GM12872 (cell line): ENCODE results near the gene ANXA4.
A peak's percentile ranks its signal among the peaks of the same experiment; 100 is the strongest.

Experiments used
- TF ChIP-seq, protein P1 (sequence below): IDR thresholded peaks from 3 replicates; pipeline ENCODE4 v1.5.1; 2011; ENCODE audit warnings: low read depth, mild to moderate bottlenecking, low read length, moderate library complexity; ENCODE audit not compliant: insufficient read depth

Gene ANXA4

DNA sequence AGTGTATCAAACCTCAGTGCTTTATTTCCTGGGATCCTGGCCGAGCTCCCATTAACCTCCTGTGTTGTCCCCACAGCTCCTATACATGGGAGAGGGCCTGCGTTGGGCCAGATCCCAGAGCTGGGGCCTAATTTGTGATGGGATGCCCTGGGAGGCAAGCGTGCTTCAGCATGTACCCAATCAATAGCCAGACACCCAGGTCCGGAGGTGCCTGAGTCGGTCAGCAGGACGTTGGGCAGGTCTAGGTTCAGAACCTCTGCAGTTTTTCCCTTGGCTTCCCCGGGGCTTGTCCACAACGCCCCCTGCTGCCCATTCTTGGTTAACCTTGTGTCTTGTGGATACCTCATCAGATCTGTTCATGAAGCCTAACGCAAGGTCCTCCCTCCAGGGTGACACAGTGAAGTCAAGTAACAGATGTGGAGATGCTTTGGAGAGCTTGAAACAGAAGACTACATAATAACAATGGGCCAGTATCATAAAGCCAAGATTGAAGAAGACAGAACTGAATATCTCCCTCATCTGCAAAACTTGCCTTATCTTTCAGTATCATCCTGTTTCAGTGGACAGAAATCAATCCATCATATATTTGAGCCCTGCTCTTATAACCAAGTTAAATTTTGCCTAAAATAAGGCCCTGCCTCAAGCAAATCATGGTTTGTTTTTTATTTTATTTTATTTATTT is 27.3 kb upstream of the ANXA4 start:
- TF ChIP-seq, protein P1, sequence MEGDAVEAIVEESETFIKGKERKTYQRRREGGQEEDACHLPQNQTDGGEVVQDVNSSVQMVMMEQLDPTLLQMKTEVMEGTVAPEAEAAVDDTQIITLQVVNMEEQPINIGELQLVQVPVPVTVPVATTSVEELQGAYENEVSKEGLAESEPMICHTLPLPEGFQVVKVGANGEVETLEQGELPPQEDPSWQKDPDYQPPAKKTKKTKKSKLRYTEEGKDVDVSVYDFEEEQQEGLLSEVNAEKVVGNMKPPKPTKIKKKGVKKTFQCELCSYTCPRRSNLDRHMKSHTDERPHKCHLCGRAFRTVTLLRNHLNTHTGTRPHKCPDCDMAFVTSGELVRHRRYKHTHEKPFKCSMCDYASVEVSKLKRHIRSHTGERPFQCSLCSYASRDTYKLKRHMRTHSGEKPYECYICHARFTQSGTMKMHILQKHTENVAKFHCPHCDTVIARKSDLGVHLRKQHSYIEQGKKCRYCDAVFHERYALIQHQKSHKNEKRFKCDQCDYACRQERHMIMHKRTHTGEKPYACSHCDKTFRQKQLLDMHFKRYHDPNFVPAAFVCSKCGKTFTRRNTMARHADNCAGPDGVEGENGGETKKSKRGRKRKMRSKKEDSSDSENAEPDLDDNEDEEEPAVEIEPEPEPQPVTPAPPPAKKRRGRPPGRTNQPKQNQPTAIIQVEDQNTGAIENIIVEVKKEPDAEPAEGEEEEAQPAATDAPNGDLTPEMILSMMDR = peak; percentile 80

DNA sequence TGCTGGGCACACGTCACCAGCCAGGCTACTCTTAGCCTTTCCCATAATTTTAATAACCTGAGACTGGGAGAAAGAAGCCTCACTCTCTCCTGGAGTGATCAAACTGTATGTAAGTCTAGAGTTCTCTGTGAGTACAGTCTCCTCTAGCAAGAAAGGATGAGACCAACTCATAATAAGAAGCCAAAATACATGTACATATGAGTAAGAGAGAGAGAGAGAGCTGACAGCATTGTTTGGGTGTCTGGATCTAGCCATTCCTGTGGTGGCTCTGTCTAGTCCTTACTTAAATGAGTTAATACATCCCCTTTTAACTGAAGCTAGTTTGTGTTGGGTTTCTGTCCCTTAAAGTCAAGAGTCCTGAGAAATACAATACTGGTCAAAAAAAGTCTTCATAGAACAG is 26.0 kb upstream of the ANXA4 start:
- TF ChIP-seq, protein P1 = no peak

DNA sequence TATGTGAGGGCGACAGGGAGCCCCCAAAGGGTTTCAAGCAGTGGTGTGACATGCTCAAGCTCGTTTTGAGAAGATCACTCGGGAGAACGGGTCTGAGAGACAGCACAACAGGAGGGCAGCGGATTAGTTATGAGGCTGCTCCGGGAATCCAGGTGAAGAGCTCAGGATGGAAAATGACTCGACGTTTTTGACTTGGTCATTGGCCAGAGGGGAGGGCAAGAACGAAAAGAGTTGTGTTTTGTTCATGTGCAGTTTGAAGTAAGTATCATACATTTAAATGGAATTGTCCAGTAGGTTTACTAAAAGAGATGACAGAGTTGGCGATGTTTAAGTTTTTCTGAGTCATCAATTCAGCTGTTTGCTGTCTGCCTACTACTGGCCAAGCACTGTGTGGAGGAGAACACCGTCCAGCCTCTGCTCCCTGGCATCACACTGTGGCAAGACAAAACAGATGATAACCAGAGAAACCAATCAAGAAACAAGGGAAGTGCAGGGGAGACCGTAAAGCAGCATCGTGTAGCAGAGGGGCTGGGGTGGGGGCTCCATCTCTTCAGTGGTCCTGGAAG is 25.3 kb upstream of the ANXA4 start:
- TF ChIP-seq, protein P1 = no peak

DNA sequence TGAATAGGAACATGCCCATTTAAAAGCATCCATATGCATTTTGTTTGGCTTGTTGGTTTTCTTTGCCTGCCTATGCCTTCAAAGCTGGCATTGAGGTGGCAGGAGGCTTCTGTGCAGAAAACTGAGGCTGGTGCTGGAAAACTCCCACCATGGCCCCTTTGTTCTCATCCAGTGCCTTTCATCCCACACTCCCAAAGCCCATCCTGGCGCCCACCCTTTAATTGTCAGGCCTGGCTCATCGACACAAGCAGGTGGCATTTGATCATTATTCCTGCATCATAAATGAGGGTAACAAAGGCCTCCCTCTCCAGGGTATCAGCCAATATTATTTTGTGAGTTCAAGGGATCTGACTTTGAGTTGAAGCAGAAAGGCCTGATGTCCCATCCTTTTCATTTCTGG is 24.7 kb upstream of the ANXA4 start:
- TF ChIP-seq, protein P1 = no peak

DNA sequence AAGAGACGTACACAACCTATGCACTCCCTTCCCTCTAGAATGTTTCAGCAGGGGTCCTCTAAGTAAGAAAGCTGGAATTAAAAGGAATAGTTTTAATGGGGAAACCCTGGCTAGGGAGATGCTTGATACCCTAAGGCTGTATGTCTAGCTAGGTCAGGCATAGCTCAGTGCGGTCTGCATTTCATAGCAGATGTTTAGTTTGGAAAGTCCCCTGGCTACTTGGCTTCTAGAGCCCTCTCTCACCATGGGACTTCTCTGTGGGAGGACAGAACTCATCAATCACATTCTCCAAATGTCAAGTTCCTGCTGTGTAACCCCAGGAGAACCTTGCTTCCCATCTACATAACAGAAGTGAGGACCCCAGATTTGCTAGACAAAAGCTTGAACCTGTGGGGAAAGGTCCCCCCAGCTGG is 24.1 kb upstream of the ANXA4 start:
- TF ChIP-seq, protein P1 = no peak

DNA sequence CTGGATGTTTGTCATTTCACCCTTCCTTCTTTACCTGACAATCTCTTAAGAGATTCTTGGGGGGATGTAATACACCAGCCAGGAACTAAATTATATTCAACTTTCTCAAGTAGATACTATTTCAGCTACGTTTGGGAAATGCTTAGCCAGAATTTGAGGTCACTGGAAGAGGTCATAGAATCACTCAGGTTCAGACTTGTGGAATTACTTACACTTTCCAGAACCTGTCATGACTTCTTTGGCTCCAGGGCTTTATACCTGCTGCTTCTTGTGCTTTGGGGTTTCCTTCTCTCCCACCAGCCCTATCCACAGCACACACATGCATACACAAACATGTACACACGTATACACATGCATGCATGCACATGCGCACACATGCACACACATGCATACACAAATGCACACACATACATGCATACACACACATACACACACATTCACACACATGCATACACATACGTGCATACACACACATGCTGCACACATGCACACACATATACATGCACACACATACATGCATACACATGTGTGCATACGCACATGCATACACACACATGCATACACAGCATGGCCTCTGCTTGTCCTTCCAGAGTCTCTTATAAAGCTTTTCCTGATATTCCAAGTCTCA is 23.5 kb upstream of the ANXA4 start:
- TF ChIP-seq, protein P1 = no peak

DNA sequence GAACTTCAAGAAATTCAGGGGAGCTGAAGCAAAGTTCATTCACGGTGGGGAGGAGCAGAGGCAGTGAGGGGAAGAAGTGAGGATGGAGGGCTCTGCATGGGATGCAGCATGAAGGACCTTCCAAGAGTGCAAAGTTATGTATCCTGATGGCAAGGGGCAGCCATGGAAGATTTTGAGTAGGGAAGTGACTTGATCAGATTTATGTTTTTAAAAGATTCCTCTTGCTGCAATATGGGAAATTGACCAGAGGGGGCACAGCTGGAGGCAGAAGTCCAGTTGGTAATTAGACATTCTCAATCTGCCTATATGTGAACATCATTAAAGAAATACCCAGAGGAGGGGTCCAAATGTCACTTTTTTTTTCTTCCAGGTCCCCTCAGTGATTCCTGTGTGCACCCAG is 21.5 kb upstream of the ANXA4 start:
- TF ChIP-seq, protein P1 = peak; percentile 58
